GM21723 (cell line): ENCODE results near the gene SMARCAD1.

Experiments used
- ATAC-seq: cut with Tn5 transposase; IDR thresholded peaks from one replicate; pipeline ENCODE4 v1.9.1; 2021; ENCODE audit warnings: mild to moderate bottlenecking, moderate library complexity; ENCODE audit not compliant: unreplicated experiment

The SMARCAD1 gene

GRCh38 chr4:94207469-94208224 is at the start of gene SMARCAD1:
Gene SMARCAD1, plus strand, starts transcription at chr4:94207865. Its CDS starts 530 bp downstream, at chr4:94208395.
- peak; percentile 97 for ATAC-seq

- ATAC-seq, result no peak
Measured at GRCh38 chr4:94158883-94159282, 48.8 kb upstream of the SMARCAD1 start.

GRCh38 chr4:94159790-94160189 is 47.9 kb upstream of the SMARCAD1 start:
- no peak for ATAC-seq

- no peak for ATAC-seq
Measured at GRCh38 chr4:94160774-94161173, 46.9 kb upstream of the SMARCAD1 start.

GRCh38 chr4:94165256-94165655 is 42.4 kb upstream of the SMARCAD1 start:
- ATAC-seq, result no peak

GRCh38 chr4:94168321-94168720 is 39.3 kb upstream of the SMARCAD1 start:
- no peak for ATAC-seq

GRCh38 chr4:94169803-94170372 is 37.8 kb upstream of the SMARCAD1 start:
- no peak for ATAC-seq

GRCh38 chr4:94171616-94172015 is 36.0 kb upstream of the SMARCAD1 start:
- no peak for ATAC-seq

- no peak for ATAC-seq
Measured at GRCh38 chr4:94175553-94176261, 32.0 kb upstream of the SMARCAD1 start.

- no peak for ATAC-seq
Measured at GRCh38 chr4:94177822-94178221, 29.8 kb upstream of the SMARCAD1 start.

GRCh38 chr4:94181815-94182214 is 25.9 kb upstream of the SMARCAD1 start:
- ATAC-seq, result no peak

- ATAC-seq, result no peak
Measured at GRCh38 chr4:94202769-94203168, 4.9 kb upstream of the SMARCAD1 start.

GRCh38 chr4:94208266-94208665 is 601 bp downstream of the SMARCAD1 start:
- ATAC-seq, result no peak

- no peak for ATAC-seq
Measured at GRCh38 chr4:94208918-94209317, 1.3 kb downstream of the SMARCAD1 start.

GRCh38 chr4:94211861-94212260 is 4.2 kb downstream of the SMARCAD1 start:
- no peak for ATAC-seq

GRCh38 chr4:94214703-94215319 is 7.1 kb downstream of the SMARCAD1 start:
- no peak for ATAC-seq

GRCh38 chr4:94216394-94216793 is 8.7 kb downstream of the SMARCAD1 start:
- ATAC-seq, result no peak

GRCh38 chr4:94219402-94219801 is 11.7 kb downstream of the SMARCAD1 start:
- ATAC-seq, result no peak

- ATAC-seq, result no peak
Measured at GRCh38 chr4:94221916-94222315, 14.3 kb downstream of the SMARCAD1 start.

GRCh38 chr4:94225449-94225848 is 17.8 kb downstream of the SMARCAD1 start:
- ATAC-seq, result no peak

- ATAC-seq, result no peak
Measured at GRCh38 chr4:94226763-94227162, 19.1 kb downstream of the SMARCAD1 start.
